ENCODE results near the gene SLC30A7.

- TF ChIP-seq CTCF (IDR thresholded peaks at IDR 0.05) (no peak), POLR2A (IDR thresholded peaks at IDR 0.05) (no peak)
Observed at GRCh38 chr1:100955322-100955721, 59.4 kb downstream of the SLC30A7 start.
